CD4-positive, alpha-beta T cell treated with Interferon alpha-2 for 1 hour (primary cell): ENCODE measurements around the gene MMP2.

Source experiments
- DNase-seq, 2 donors: peaks; one replicate each; pipeline ENCODE4 v3.0.0-alpha.2; 2020 to 2022

The MMP2 gene

GRCh38 chr16:55469821-55470532 lies 9.0 kb upstream of the MMP2 start:
- DNase-seq, result no peak

GRCh38 chr16:55470533-55471371 lies 8.2 kb upstream of the MMP2 start:
- DNase-seq, result no peak

GRCh38 chr16:55471448-55472097 lies 7.4 kb upstream of the MMP2 start:
- DNase-seq, result no peak

GRCh38 chr16:55473587-55473986 lies 5.4 kb upstream of the MMP2 start:
- DNase-seq, result no peak

GRCh38 chr16:55474821-55475220 lies 4.2 kb upstream of the MMP2 start:
- DNase-seq, result no peak

GRCh38 chr16:55475919-55476318 lies 3.1 kb upstream of the MMP2 start:
- no peak for DNase-seq

GRCh38 chr16:55476625-55477533 lies 2.1 kb upstream of the MMP2 start:
- no peak for DNase-seq

- DNase-seq, result no peak
These were observed 1.3 kb upstream of the MMP2 start for GRCh38 chr16:55477736-55478135.

GRCh38 chr16:55479430-55480140 lies 587 bp downstream of the MMP2 start:
- DNase-seq, result no peak

- DNase-seq, result no peak
These were observed 1.2 kb downstream of the MMP2 start for GRCh38 chr16:55480228-55480655.

GRCh38 chr16:55481023-55481422 lies 2.0 kb downstream of the MMP2 start:
- DNase-seq, result no peak

GRCh38 chr16:55482056-55482455 lies 3.1 kb downstream of the MMP2 start:
- no peak for DNase-seq

GRCh38 chr16:55487048-55487803 lies 8.2 kb downstream of the MMP2 start:
- no peak for DNase-seq

- no peak for DNase-seq
These were observed 9.3 kb downstream of the MMP2 start for GRCh38 chr16:55488306-55488705.

GRCh38 chr16:55489119-55489955 lies 10.3 kb downstream of the MMP2 start:
- DNase-seq, result no peak

- DNase-seq, result no peak
These were observed 10.9 kb downstream of the MMP2 start for GRCh38 chr16:55489956-55490265.

- no peak for DNase-seq
These were observed 11.3 kb downstream of the MMP2 start for GRCh38 chr16:55490301-55490700.

GRCh38 chr16:55491691-55492090 lies 12.7 kb downstream of the MMP2 start:
- no peak for DNase-seq

GRCh38 chr16:55492756-55493380 lies 13.9 kb downstream of the MMP2 start:
- no peak for DNase-seq

- DNase-seq, result peak in 1 of 2 donors; percentile 12
These were observed 16.0 kb downstream of the MMP2 start for GRCh38 chr16:55494994-55495421.
